NOMO-1 treated with DMSO at 0.1 percent for 48 hours (cell line): Measurements from ENCODE around the gene RIOK2.
"Not testable (repeated sequence)": the region's sequence is repeated elsewhere in the genome, so short reads cannot be mapped to it uniquely, and the experiment has no call there.

Experiments used
- DNase-seq: peaks from one replicate; lab custom pipeline; 2025; ENCODE audit not compliant: unreplicated experiment; lab: John Stamatoyannopoulos, UW

RIOK2 gene

GRCh38 chr5:97171703-97172102 is 11.3 kb downstream of the RIOK2 start:
- DNase-seq, result no peak

GRCh38 chr5:97167435-97167834 is 15.6 kb downstream of the RIOK2 start:
- DNase-seq, result peak; percentile 60

GRCh38 chr5:97165726-97166125 is 17.3 kb downstream of the RIOK2 start:
- DNase-seq, result no peak

GRCh38 chr5:97164846-97165245 is 18.2 kb downstream of the RIOK2 start:
- no peak for DNase-seq

- DNase-seq, result no peak
Observed at GRCh38 chr5:97163790-97164285, 19.2 kb downstream of the RIOK2 start.

GRCh38 chr5:97163360-97163764 is 19.7 kb downstream of the RIOK2 start:
- peak; percentile 5 for DNase-seq

- peak; percentile 20 for DNase-seq
Observed at GRCh38 chr5:97162045-97162444, 21.0 kb downstream of the RIOK2 start.

- DNase-seq, result no peak
Observed at GRCh38 chr5:97157689-97158088, 25.4 kb downstream of the RIOK2 start.

- no peak for DNase-seq
Observed at GRCh38 chr5:97151370-97151769, 31.7 kb downstream of the RIOK2 start.

GRCh38 chr5:97150401-97150800 is 32.6 kb downstream of the RIOK2 start:
- DNase-seq, result no peak

GRCh38 chr5:97149709-97150108 is 33.3 kb downstream of the RIOK2 start:
- DNase-seq, result peak; percentile 17

- DNase-seq, result no peak
Observed at GRCh38 chr5:97148288-97148687, 34.8 kb downstream of the RIOK2 start.

GRCh38 chr5:97143704-97144103 is 39.3 kb downstream of the RIOK2 start:
- no peak for DNase-seq

- peak; percentile 65 for DNase-seq
Observed at GRCh38 chr5:97142521-97143254, 40.4 kb downstream of the RIOK2 start, which contains the start of gene LIX1. LIX1 (minus strand) TSS chr5:97142611; CDS start chr5:97142576, 35 bp downstream.

- no peak for DNase-seq
Observed at GRCh38 chr5:97141539-97141938, 41.5 kb downstream of the RIOK2 start.

- DNase-seq, result no peak
Observed at GRCh38 chr5:97141031-97141430, 42.0 kb downstream of the RIOK2 start.

- not testable (repeated sequence) for DNase-seq
Observed at GRCh38 chr5:97140250-97140649, 42.8 kb downstream of the RIOK2 start.

GRCh38 chr5:97136475-97136874 is 46.6 kb downstream of the RIOK2 start:
- no peak for DNase-seq

- DNase-seq, result no peak
Observed at GRCh38 chr5:97135868-97136267, 47.2 kb downstream of the RIOK2 start.

GRCh38 chr5:97134634-97135033 is 48.4 kb downstream of the RIOK2 start:
- DNase-seq, result no peak

- DNase-seq, result peak; percentile 49
Observed at GRCh38 chr5:97133101-97133500, 49.9 kb downstream of the RIOK2 start.

- DNase-seq, result no peak
Observed at GRCh38 chr5:97131921-97132320, 51.1 kb downstream of the RIOK2 start.
